GM12892 (cell line): ENCODE data around the gene THRB.

Experiments
- POLR2A ChIP-seq: IDR thresholded peaks from 2 replicates; pipeline ENCODE4 v1.6.1; 2011; ENCODE audit warnings: low read depth, low read length, control low read depth
- TAF1 ChIP-seq: IDR thresholded peaks from 2 replicates; pipeline ENCODE4 v1.6.1; 2011; ENCODE audit warnings: low read depth, mild to moderate bottlenecking, control low read depth, low read length, borderline replicate concordance

GRCh38 chr3:24526640-24527212 is 32.1 kb upstream of the THRB start:
- TF ChIP-seq POLR2A (no peak), TAF1 (no peak)
